Choroid plexus epithelial cell (primary cell): ENCODE measurements around the gene TGM2.

Experiments
- DNase-seq: peaks from one replicate; pipeline ENCODE4 v3.0.0-alpha.2; 2010; ENCODE audit warnings: low read depth
- H3K4me3 ChIP-seq: 2 replicates; pipeline ENCODE4 v1.5.1; 2011; ENCODE audit warnings: low read depth, mild to moderate bottlenecking, control low read depth, low read length, moderate library complexity
- CTCF ChIP-seq: conservative IDR thresholded peaks from 2 replicates; pipeline ENCODE4 v1.5.1; 2011; ENCODE audit warnings: low read depth, mild to moderate bottlenecking, control low read depth, inconsistent platforms, low read length, moderate library complexity

Gene TGM2

GRCh38 chr20:38165089-38165965 is at the start of gene TGM2:
Gene TGM2 (minus strand): TSS chr20:38165270. CDS start chr20:38165198, 72 bp downstream.
- TF ChIP-seq CTCF = peak; percentile 75
- peak; percentile 77 for DNase-seq
- peak within 1 kb of the TSS; percentile 71 for H3K4me3 ChIP-seq

DNA sequence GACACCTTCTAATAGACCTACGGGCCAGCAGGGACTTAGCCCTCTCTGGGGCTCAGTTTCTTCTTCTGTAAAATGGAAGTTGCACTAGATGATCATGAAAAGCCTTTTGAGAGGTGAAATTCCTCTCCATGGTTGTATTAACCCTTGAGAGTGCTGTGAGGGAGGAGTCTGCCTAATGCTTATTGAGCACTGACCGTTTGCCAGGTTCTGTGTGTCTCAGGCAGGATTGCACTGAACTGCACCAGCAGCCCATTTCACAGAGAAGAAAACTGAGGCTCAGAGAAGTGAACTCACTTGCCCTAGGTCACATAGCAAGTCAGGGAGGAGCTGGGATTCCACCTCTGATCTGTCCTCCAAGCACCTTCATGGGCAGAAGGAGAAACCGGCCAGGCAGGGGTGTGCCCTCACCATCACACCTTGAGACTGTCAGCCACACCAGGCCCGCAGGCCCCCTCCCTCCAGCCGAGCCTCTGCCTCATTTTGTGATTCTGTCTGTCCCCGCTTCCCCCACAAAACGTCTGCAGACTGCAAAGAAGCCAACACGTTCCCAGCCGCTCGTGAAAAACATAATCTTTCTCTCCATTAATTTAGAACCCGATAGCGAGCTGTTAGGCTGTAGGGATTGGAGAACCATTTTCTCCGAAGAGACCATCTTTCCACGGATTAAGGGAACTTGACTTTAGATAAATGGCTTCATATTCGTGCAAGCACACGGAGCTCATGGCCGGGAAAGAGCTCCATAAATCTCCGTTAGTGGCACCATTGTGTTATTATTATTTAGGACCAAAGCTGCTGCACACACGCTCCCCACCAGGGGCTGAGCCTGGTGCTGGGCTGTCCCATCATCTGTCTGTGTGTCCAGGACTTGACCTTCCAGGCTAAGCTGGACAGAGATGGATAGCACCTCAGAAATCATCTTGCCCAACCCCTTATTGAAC is 49.5 kb upstream of the TGM2 start:
- no peak for DNase-seq
- no peak overlapping the region for H3K4me3 ChIP-seq
- TF ChIP-seq CTCF = peak; percentile 43

- DNase-seq = no peak
- H3K4me3 ChIP-seq = no peak overlapping the region
- no peak for TF ChIP-seq CTCF
Observed at GRCh38 chr20:38213607-38213940, 48.5 kb upstream of the TGM2 start.

DNA sequence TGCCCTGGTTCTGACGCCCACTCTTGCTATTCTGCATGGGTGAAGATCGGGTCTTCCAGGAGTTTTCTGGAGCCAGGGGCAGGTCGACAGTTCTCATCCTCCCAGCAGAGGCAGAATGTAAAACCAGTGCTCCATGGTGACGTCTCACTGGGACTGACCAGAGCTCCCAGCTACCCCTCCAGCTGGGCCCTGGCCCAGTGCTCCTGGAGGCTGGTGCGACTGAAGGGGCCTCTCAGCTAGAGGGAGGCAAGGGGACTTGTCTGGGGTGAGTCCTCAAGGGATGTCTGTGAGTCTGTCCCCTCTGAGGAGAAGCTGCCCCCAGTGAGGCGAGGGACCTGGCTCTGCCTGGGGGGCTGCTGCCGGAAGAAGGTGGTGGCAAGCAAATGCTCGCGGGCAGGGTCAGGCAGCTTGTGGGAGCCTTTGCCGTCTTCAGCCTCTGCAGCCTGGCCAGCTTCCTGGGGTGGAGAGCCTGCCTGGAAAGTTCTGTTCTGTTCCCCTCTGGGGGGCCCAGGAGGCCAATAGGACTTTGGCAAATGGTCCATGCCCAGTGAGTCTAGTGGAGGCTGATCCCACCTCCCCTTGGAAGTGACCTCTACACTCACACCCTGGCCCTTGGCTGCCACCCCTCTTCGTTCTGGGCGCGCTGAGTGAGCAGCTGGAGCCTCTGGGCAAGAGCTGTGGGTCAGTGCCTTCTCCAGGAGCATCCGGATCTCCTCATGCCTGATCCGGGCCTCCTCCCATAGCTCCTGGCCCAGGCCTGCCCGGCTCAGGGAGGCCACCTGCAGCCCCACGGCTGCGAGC is 47.9 kb upstream of the TGM2 start:
- TF ChIP-seq CTCF = no peak
- no peak for DNase-seq
- H3K4me3 ChIP-seq = no peak overlapping the region

- no peak for TF ChIP-seq CTCF
- DNase-seq = no peak
- H3K4me3 ChIP-seq = no peak overlapping the region
Observed at GRCh38 chr20:38211200-38212097, 46.4 kb upstream of the TGM2 start.

GRCh38 chr20:38210741-38211140 is 45.7 kb upstream of the TGM2 start:
- H3K4me3 ChIP-seq = no peak overlapping the region
- no peak for DNase-seq
- no peak for TF ChIP-seq CTCF
